Mesothelial cell of epicardium (in vitro differentiated cells): Measurements from ENCODE around the gene PCDHB4. TPM values are rescaled to one million over a fixed set of nuclear protein-coding genes. Genes with fewer than 3 reads are reported as not detected.
"Not testable (repeated sequence)": the region's sequence is repeated elsewhere in the genome, so short reads cannot be mapped to it uniquely, and the experiment has no call there.

ENCODE experiments used
- DNase-seq, 2 experiments: peaks; one replicate each; pipeline ENCODE4 v3.0.0; 2021; ENCODE audit warnings: low spot score in 2 of 2; ENCODE audit not compliant: unreplicated experiment in 2 of 2
- H3K27ac Mint-ChIP-seq: 2 replicates; pipeline ENCODE4 v1.8.0; 2021; ENCODE audit warnings: mixed read lengths
- H3K27me3 Mint-ChIP-seq: 2 replicates; pipeline ENCODE4 v1.8.0; 2021; ENCODE audit warnings: low read depth, mixed read lengths
- H3K36me3 Mint-ChIP-seq: 2 replicates; pipeline ENCODE4 v1.8.0; 2021; ENCODE audit warnings: mixed read lengths
- H3K4me1 Mint-ChIP-seq: 2 replicates; pipeline ENCODE4 v1.8.0; 2021; ENCODE audit warnings: mixed read lengths
- H3K4me3 Mint-ChIP-seq: 2 replicates; pipeline ENCODE4 v1.8.0; 2021; ENCODE audit warnings: mild to moderate bottlenecking, moderate library complexity, mixed read lengths
- H3K9me3 Mint-ChIP-seq: 2 replicates; pipeline ENCODE4 v1.8.0; 2021; ENCODE audit warnings: mixed read lengths
- total RNA-seq: library from RNA; stranded (reverse); gene quantifications from 3 replicates; pipeline ENCODE4 v1.2.1, GENCODE V29; 2021
- TF ChIP-seq, protein P1 (sequence below): fragments of 200-600 bp; sonication (generic); IDR thresholded peaks from one replicate; pipeline ENCODE4 v1.5.0; 2021; ENCODE audit warnings: antibody characterized with exemption; ENCODE audit not compliant: unreplicated experiment

The PCDHB4 gene
- total RNA-seq, 1 donor from 2014 or later = 8.0 TPM

GRCh38 chr5:141119250-141119649 lies 2.4 kb upstream of the PCDHB4 start:
- no peak for DNase-seq
- Mint-ChIP-seq H3K4me1 (no peaks in the 10 kb centered on the region), H3K27ac (no peak overlapping the region), H3K9me3 (peaks cover 61% of the 10 kb centered on the region), H3K4me3 (no peak overlapping the region), H3K36me3 (peaks cover 69% of the 10 kb centered on the region), H3K27me3 (no peaks in the 10 kb centered on the region)
- TF ChIP-seq, protein P1, sequence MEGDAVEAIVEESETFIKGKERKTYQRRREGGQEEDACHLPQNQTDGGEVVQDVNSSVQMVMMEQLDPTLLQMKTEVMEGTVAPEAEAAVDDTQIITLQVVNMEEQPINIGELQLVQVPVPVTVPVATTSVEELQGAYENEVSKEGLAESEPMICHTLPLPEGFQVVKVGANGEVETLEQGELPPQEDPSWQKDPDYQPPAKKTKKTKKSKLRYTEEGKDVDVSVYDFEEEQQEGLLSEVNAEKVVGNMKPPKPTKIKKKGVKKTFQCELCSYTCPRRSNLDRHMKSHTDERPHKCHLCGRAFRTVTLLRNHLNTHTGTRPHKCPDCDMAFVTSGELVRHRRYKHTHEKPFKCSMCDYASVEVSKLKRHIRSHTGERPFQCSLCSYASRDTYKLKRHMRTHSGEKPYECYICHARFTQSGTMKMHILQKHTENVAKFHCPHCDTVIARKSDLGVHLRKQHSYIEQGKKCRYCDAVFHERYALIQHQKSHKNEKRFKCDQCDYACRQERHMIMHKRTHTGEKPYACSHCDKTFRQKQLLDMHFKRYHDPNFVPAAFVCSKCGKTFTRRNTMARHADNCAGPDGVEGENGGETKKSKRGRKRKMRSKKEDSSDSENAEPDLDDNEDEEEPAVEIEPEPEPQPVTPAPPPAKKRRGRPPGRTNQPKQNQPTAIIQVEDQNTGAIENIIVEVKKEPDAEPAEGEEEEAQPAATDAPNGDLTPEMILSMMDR = no peak

GRCh38 chr5:141121985-141122384 lies 367 bp downstream of the PCDHB4 start:
- Mint-ChIP-seq H3K27ac (no peak overlapping the region), H3K4me1 (no peaks in the 10 kb centered on the region), H3K36me3 (peaks cover 59% of the 10 kb centered on the region), H3K4me3 (no peak overlapping the region), H3K9me3 (peaks cover 35% of the 10 kb centered on the region), H3K27me3 (no peaks in the 10 kb centered on the region)
- TF ChIP-seq, protein P1 = no peak
- DNase-seq = no peak

GRCh38 chr5:141123396-141124135 lies 1.9 kb downstream of the PCDHB4 start:
- H3K4me1 Mint-ChIP-seq, H3K27ac Mint-ChIP-seq, H3K4me3 Mint-ChIP-seq, DNase-seq, H3K27me3 Mint-ChIP-seq: not testable (repeated sequence)
- Mint-ChIP-seq H3K9me3 (peaks cover 39% of the 10 kb centered on the region), H3K36me3 (peaks cover 63% of the 10 kb centered on the region)

- Mint-ChIP-seq H3K36me3 (peaks cover 65% of the 10 kb centered on the region), H3K4me1 (no peaks in the 10 kb centered on the region), H3K27ac (no peak overlapping the region), H3K27me3 (no peaks in the 10 kb centered on the region), H3K4me3 (no peak overlapping the region), H3K9me3 (peaks cover 45% of the 10 kb centered on the region)
- DNase-seq = no peak
- TF ChIP-seq, protein P1 = no peak
Observed at GRCh38 chr5:141127305-141127704, 5.7 kb downstream of the PCDHB4 start.

DNA sequence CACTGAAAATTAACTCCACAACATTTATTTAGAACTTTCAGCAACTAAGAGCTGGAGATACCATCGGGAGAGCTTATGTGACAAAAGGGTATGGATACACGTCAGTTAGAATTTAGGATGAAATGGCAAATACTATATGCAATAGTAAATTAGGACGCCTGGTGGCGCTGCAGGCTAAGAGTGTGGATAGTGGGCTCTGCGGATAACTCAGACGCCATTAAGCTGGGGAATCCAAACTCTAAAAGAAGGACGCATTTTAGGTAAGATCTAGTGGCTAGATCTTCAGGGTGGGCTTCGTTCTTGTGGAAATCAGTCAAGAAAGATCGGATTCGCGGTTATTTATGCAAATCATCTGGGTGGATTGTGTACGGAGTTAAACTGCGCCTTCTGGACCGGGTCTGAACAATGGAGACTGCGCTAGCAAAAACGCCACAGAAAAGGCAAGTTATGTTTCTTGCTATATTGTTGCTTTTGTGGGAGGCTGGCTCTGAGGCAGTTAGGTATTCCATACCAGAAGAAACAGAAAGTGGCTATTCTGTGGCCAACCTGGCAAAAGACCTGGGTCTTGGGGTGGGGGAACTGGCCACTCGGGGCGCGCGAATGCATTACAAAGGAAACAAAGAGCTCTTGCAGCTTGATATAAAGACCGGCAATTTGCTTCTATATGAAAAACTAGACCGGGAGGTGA lies 13.6 kb downstream of the PCDHB4 start, which contains the start of gene PCDHB5:
PCDHB5 (plus strand) TSS at position 177 of the 688 bp plus-strand sequence; CDS start at position 406, 229 bp downstream.
- no peak for DNase-seq
- H3K36me3 Mint-ChIP-seq = peaks cover 72% of the 10 kb centered on the region
- H3K9me3 Mint-ChIP-seq = peaks cover 80% of the 10 kb centered on the region
- H3K4me1 Mint-ChIP-seq = no peaks in the 10 kb centered on the region
- TF ChIP-seq, protein P1 = no peak
- peak within 1 kb of the TSS; percentile 24 for H3K27ac Mint-ChIP-seq
- H3K27me3 Mint-ChIP-seq = no peaks in the 10 kb centered on the region
- H3K4me3 Mint-ChIP-seq = peak within 1 kb of the TSS; percentile 58

DNA sequence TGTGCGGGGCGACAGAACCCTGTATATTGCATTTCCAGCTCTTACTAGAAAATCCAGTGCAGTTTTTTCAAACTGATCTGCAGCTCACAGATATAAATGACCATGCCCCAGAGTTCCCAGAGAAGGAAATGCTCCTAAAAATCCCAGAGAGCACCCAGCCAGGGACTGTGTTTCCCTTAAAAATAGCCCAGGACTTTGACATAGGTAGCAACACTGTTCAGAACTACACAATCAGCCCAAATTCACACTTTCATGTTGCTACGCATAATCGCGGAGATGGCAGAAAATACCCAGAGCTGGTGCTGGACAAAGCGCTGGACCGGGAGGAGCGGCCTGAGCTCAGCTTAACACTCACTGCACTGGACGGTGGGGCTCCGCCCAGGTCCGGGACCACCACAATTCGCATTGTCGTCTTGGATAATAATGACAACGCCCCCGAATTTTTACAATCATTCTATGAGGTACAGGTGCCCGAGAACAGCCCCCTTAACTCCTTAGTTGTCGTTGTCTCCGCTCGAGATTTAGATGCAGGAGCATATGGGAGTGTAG lies 14.2 kb downstream of the PCDHB4 start:
- Mint-ChIP-seq H3K4me3 (peak overlapping the region; percentile 58), H3K27me3 (no peaks in the 10 kb centered on the region), H3K27ac (peak overlapping the region; percentile 24), H3K9me3 (peaks cover 74% of the 10 kb centered on the region), H3K36me3 (peaks cover 68% of the 10 kb centered on the region), H3K4me1 (no peaks in the 10 kb centered on the region)
- DNase-seq = no peak
- TF ChIP-seq, protein P1 = no peak

- Mint-ChIP-seq H3K9me3 (peaks cover 69% of the 10 kb centered on the region), H3K36me3 (peaks cover 60% of the 10 kb centered on the region)
- not testable (repeated sequence) for H3K4me1 Mint-ChIP-seq, H3K4me3 Mint-ChIP-seq, DNase-seq, H3K27me3 Mint-ChIP-seq, H3K27ac Mint-ChIP-seq
Observed at GRCh38 chr5:141137346-141137745, 15.7 kb downstream of the PCDHB4 start.
